HepG2 (cell line): ENCODE data around the gene SPTAN1. TPM values are rescaled to one million over a fixed set of nuclear protein-coding genes. Genes with fewer than 3 reads are reported as not detected.

ENCODE experiments used
- AGO1 ChIP-seq: fragments of 200-400 bp; formaldehyde crosslinking; IDR thresholded peaks from 2 replicates; pipeline ENCODE4 v1.6.1; 2017; ENCODE audit warnings: mild to moderate bottlenecking, low read depth, low read length, moderate library complexity; ENCODE audit not compliant: poor library complexity, severe bottlenecking
- ARID3A ChIP-seq: IDR thresholded peaks from 2 replicates; pipeline ENCODE4 v1.6.1; 2012; ENCODE audit warnings: low read depth, low read length, improper control_type of control experiment
- BRD4 ChIP-seq: sonication (generic); formaldehyde crosslinking; IDR thresholded peaks from 2 replicates; pipeline ENCODE4 v1.4.0; 2020; ENCODE audit warnings: missing genetic modification reagents
- EHMT2 ChIP-seq: fragments of 200-600 bp; sonication (generic); IDR thresholded peaks from 2 replicates; pipeline ENCODE4 v1.7.0; 2017; ENCODE audit warnings: antibody characterized with exemption, low read depth, low read length, borderline replicate concordance
- FOXP4 ChIP-seq: sonication (generic); formaldehyde crosslinking; IDR thresholded peaks from 2 replicates; pipeline ENCODE4 v1.4.0; 2020; ENCODE audit warnings: missing genetic modification reagents
- GMEB2 ChIP-seq: IDR thresholded peaks from 2 replicates; pipeline ENCODE4 v1.6.1; 2016; ENCODE audit warnings: missing biosample characterization, missing genetic modification reagents, low read depth
- ISX ChIP-seq: sonication (generic); formaldehyde crosslinking; conservative IDR thresholded peaks from 2 replicates; pipeline ENCODE4 v1.5.0; 2020; ENCODE audit warnings: missing genetic modification reagents
- JARID2 ChIP-seq: sonication (generic); formaldehyde crosslinking; IDR thresholded peaks from 2 replicates; pipeline ENCODE4 v1.8.1; 2023; ENCODE audit warnings: missing genetic modification reagents, inconsistent platforms; ENCODE audit not compliant: insufficient replicate concordance
- KLF12 ChIP-seq: sonication (generic); formaldehyde crosslinking; IDR thresholded peaks from 2 replicates; pipeline ENCODE4 v1.4.0; 2020; ENCODE audit warnings: missing genetic modification reagents, borderline replicate concordance
- MIER2 ChIP-seq: IDR thresholded peaks from 2 replicates; pipeline ENCODE4 v1.6.1; 2016; ENCODE audit warnings: missing biosample characterization, missing genetic modification reagents
- MYC ChIP-seq: sonication (generic); formaldehyde crosslinking; IDR thresholded peaks from 2 replicates; pipeline ENCODE4 v1.9.0; 2021; ENCODE audit warnings: missing genetic modification reagents, borderline replicate concordance
- NR0B2 ChIP-seq: sonication (generic); formaldehyde crosslinking; IDR thresholded peaks from 2 replicates; pipeline ENCODE4 v1.4.0; 2020; ENCODE audit warnings: mild to moderate bottlenecking, missing genetic modification reagents
- SMYD3 ChIP-seq: sonication (generic); formaldehyde crosslinking; IDR thresholded peaks from 2 replicates; pipeline ENCODE4 v1.8.1; 2023; ENCODE audit warnings: mild to moderate bottlenecking, missing genetic modification reagents
- TGIF2 ChIP-seq: IDR thresholded peaks from 2 replicates; pipeline ENCODE4 v1.6.1; 2016; ENCODE audit warnings: control low read depth, missing compliant biosample characterization
- YEATS2 ChIP-seq: sonication (generic); formaldehyde crosslinking; IDR thresholded peaks from 2 replicates; pipeline ENCODE4 v1.4.0; 2020; ENCODE audit warnings: missing genetic modification reagents, borderline replicate concordance
- ZFP90 ChIP-seq: sonication (generic); formaldehyde crosslinking; IDR thresholded peaks from 2 replicates; pipeline ENCODE4 v1.8.0; 2022; ENCODE audit warnings: missing genetic modification reagents, mild to moderate bottlenecking, inconsistent platforms, borderline replicate concordance
- ZNF251 ChIP-seq: sonication (generic); formaldehyde crosslinking; IDR thresholded peaks from 2 replicates; pipeline ENCODE4 v1.9.0; 2021; ENCODE audit warnings: mild to moderate bottlenecking, missing genetic modification reagents
- ZNF263 ChIP-seq: sonication (generic); formaldehyde crosslinking; IDR thresholded peaks from 2 replicates; pipeline ENCODE4 v1.4.0; 2020; ENCODE audit warnings: missing genetic modification reagents
- ZNF317 ChIP-seq: sonication (generic); formaldehyde crosslinking; IDR thresholded peaks from 2 replicates; pipeline ENCODE4 v1.5.0; 2020; ENCODE audit warnings: mild to moderate bottlenecking, missing genetic modification reagents
- ZNF362 ChIP-seq: sonication (generic); formaldehyde crosslinking; IDR thresholded peaks from 2 replicates; pipeline ENCODE4 v1.4.0; 2020; ENCODE audit warnings: missing genetic modification reagents, mild to moderate bottlenecking, borderline replicate concordance
- ZNF773 ChIP-seq: sonication (generic); formaldehyde crosslinking; IDR thresholded peaks from 2 replicates; pipeline ENCODE4 v1.4.0; 2020; ENCODE audit warnings: missing genetic modification reagents, borderline replicate concordance
- polyA plus RNA-seq, 8 experiments: library from polyadenylated mRNA; depleted of rRNA in 3 of 8; stranded (reverse) in 7 of 8; unstranded in 1 of 8; fragments of >200 nt; fragmentation: Illumina TruSeq in 4 of 8; extraction: Trizol in 4 of 8; gene quantifications; 2 replicates each; pipeline versions ENCODE4 v1.2.1 to v1.2.3, GENCODE V29; 2011 to 2016; ENCODE audit warnings: low read depth in 4 of 8, missing spikeins in 1 of 8, mixed read lengths in 1 of 8; ENCODE audit not compliant: insufficient read depth in 1 of 8
- total RNA-seq, 5 experiments: library from RNA; depleted of rRNA; stranded (reverse); fragments of >200 nt; fragmentation: Illumina TruSeq; extraction: Trizol; gene quantifications; 2 replicates each; pipeline ENCODE4 v1.2.3, GENCODE V29; 2016; ENCODE audit warnings: low read depth in 1 of 5

SPTAN1 gene
- total and polyA plus RNA-seq, 2 of the 13 experiments (the other 11 are each of a cell fraction or from before 2014, with no cell fraction given), result 106 to 111 TPM

GRCh38 chr9:128656416-128657343 is 104.3 kb downstream of the SPTAN1 start, which contains the start of gene DYNC2I2 (continued):
- TF ChIP-seq ZNF362 (CRISPR knock-in tag) (peak; percentile 54; the same call in 1 of the 2 replicates), ZFP90 (CRISPR knock-in tag) (peak; percentile 72; the same call in 1 of the 2 replicates), MYC (peak; percentile 92), AGO1 (peak; percentile 77), GMEB2 (CRISPR knock-in tag) (peak; percentile 97), JARID2 (CRISPR knock-in tag) (peak; percentile 72), TGIF2 (CRISPR knock-in tag) (peak; percentile 70), ZNF263 (peak; percentile 31; the same call in 1 of the 2 replicates), KLF12 (peak; percentile 96), ZNF251 (CRISPR knock-in tag) (no peak), EHMT2 (peak; percentile 86), ARID3A (no peak), SMYD3 (CRISPR knock-in tag) (0 out of 2 replicates have a peak, but pooled peaks have one; percentile 28), ZNF317 (CRISPR knock-in tag) (peak; percentile 58; the same call in 1 of the 2 replicates), YEATS2 (CRISPR knock-in tag) (peak; percentile 90), BRD4 (CRISPR knock-in tag) (peak; percentile 100), FOXP4 (CRISPR knock-in tag) (0 out of 2 replicates have a peak, but pooled peaks have one; percentile 19), ISX (0 out of 2 replicates have a peak, but pooled peaks have one; percentile 31), ZNF773 (CRISPR knock-in tag) (peak; percentile 85; the same call in 1 of the 2 replicates), NR0B2 (CRISPR knock-in tag) (no peak; the same call in 1 of the 2 replicates), MIER2 (CRISPR knock-in tag) (0 out of 2 replicates have a peak, but pooled peaks have one; percentile 24)
